Right lung (tissue), 5 donors: ENCODE data around the gene SLC16A5. TPM values are rescaled to one million over a fixed set of nuclear protein-coding genes. Genes with fewer than 3 reads are reported as not detected.
"Not testable (repeated sequence)": the region's sequence is repeated elsewhere in the genome, so short reads cannot be mapped to it uniquely, and the experiment has no call there.

Experiments used
- DNase-seq, 2 donors: peaks; one replicate each; pipeline ENCODE4 v3.0.0-alpha.2; 2013
- polyA plus RNA-seq, 5 donors: library from polyadenylated mRNA; unstranded; fragments of 120-200 nt; gene quantifications; one replicate each; pipeline versions ENCODE4 v1.2.1 to v1.2.3, GENCODE V29; 2013; ENCODE audit warnings: inconsistent platforms in 1 of 5, low replicate concordance in 1 of 5; ENCODE audit not compliant: insufficient read length in 5 of 5, insufficient read depth in 1 of 5

The SLC16A5 gene
- polyA plus RNA-seq, 5 donors = 16.1 to 26.8 (median 23.3) TPM

- peak; percentile 79 to 81 for DNase-seq
These were observed 21.9 kb downstream of the SLC16A5 start, which contains the start of gene ARMC7 for GRCh38 chr17:75109407-75110233. TSS of gene ARMC7 (plus strand) at chr17:75109969. CDS start at chr17:75110289, 320 bp downstream.

GRCh38 chr17:75110234-75110937 lies 22.6 kb downstream of the SLC16A5 start:
- DNase-seq = no peak

- DNase-seq = no peak
These were observed 24.1 kb downstream of the SLC16A5 start for GRCh38 chr17:75111777-75112335.

- DNase-seq = peak; percentile 88 to 93
These were observed 26.2 kb downstream of the SLC16A5 start for GRCh38 chr17:75113798-75114551.

GRCh38 chr17:75114552-75115314 lies 27.0 kb downstream of the SLC16A5 start:
- DNase-seq = no peak

- no peak for DNase-seq
These were observed 27.8 kb downstream of the SLC16A5 start for GRCh38 chr17:75115555-75115954.

GRCh38 chr17:75116737-75117136 lies 29.0 kb downstream of the SLC16A5 start:
- peak; percentile 51 to 61 for DNase-seq

- no peak for DNase-seq
These were observed 30.6 kb downstream of the SLC16A5 start for GRCh38 chr17:75118307-75118706.

GRCh38 chr17:75124041-75124818 lies 36.5 kb downstream of the SLC16A5 start:
- DNase-seq = no peak

- no peak for DNase-seq
These were observed 37.0 kb downstream of the SLC16A5 start for GRCh38 chr17:75124819-75125162.

- no peak for DNase-seq
These were observed 38.2 kb downstream of the SLC16A5 start for GRCh38 chr17:75125984-75126383.

GRCh38 chr17:75126954-75127353 lies 39.2 kb downstream of the SLC16A5 start:
- no peak for DNase-seq

GRCh38 chr17:75127936-75128335 lies 40.2 kb downstream of the SLC16A5 start:
- DNase-seq = not testable (repeated sequence)

GRCh38 chr17:75128694-75129505 lies 41.1 kb downstream of the SLC16A5 start:
- DNase-seq = no peak

- no peak for DNase-seq
These were observed 41.8 kb downstream of the SLC16A5 start for GRCh38 chr17:75129576-75129975.

GRCh38 chr17:75130059-75130631 lies 42.4 kb downstream of the SLC16A5 start:
- DNase-seq = no peak

- peak in 1 of 2 donors; percentile 65 for DNase-seq
These were observed 43.0 kb downstream of the SLC16A5 start for GRCh38 chr17:75130632-75131277.

GRCh38 chr17:75131278-75132017 lies 43.7 kb downstream of the SLC16A5 start, which contains the start of gene NT5C:
TSS of gene NT5C (minus strand) at chr17:75131742. CDS start at chr17:75131707, 35 bp downstream.
- DNase-seq = peak; percentile 83
